ENCODE measurements around the gene RBBP7. TPM values are rescaled to one million over a fixed set of nuclear protein-coding genes. Genes with fewer than 3 reads are reported as not detected.

RBBP7 gene
- total and polyA plus RNA-seq, 2 of the 8 experiments (the other 6 are each of a cell fraction or from before 2014, with no cell fraction given) = 107 to 138 TPM

DNA sequence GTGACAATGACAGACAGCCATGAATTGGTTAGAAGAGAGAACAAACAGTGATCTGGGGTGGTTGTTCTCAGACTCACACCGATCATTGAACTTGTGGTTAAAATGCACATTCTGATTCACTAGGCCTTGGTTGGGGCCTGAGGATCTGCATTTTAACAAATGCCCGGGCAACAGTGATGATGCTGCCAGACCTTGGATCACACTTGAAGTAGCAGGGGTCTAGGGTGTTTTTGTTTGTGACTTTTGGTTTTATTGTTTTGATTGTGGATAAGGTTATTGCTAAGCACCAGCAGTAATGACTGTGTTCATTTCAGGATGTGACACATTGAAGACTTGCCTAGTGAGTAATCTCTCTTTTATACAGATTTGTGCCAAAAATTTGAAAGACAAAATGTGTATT, 47.4 kb downstream of the RBBP7 start (continued):
- TF ChIP-seq, protein P1, sequence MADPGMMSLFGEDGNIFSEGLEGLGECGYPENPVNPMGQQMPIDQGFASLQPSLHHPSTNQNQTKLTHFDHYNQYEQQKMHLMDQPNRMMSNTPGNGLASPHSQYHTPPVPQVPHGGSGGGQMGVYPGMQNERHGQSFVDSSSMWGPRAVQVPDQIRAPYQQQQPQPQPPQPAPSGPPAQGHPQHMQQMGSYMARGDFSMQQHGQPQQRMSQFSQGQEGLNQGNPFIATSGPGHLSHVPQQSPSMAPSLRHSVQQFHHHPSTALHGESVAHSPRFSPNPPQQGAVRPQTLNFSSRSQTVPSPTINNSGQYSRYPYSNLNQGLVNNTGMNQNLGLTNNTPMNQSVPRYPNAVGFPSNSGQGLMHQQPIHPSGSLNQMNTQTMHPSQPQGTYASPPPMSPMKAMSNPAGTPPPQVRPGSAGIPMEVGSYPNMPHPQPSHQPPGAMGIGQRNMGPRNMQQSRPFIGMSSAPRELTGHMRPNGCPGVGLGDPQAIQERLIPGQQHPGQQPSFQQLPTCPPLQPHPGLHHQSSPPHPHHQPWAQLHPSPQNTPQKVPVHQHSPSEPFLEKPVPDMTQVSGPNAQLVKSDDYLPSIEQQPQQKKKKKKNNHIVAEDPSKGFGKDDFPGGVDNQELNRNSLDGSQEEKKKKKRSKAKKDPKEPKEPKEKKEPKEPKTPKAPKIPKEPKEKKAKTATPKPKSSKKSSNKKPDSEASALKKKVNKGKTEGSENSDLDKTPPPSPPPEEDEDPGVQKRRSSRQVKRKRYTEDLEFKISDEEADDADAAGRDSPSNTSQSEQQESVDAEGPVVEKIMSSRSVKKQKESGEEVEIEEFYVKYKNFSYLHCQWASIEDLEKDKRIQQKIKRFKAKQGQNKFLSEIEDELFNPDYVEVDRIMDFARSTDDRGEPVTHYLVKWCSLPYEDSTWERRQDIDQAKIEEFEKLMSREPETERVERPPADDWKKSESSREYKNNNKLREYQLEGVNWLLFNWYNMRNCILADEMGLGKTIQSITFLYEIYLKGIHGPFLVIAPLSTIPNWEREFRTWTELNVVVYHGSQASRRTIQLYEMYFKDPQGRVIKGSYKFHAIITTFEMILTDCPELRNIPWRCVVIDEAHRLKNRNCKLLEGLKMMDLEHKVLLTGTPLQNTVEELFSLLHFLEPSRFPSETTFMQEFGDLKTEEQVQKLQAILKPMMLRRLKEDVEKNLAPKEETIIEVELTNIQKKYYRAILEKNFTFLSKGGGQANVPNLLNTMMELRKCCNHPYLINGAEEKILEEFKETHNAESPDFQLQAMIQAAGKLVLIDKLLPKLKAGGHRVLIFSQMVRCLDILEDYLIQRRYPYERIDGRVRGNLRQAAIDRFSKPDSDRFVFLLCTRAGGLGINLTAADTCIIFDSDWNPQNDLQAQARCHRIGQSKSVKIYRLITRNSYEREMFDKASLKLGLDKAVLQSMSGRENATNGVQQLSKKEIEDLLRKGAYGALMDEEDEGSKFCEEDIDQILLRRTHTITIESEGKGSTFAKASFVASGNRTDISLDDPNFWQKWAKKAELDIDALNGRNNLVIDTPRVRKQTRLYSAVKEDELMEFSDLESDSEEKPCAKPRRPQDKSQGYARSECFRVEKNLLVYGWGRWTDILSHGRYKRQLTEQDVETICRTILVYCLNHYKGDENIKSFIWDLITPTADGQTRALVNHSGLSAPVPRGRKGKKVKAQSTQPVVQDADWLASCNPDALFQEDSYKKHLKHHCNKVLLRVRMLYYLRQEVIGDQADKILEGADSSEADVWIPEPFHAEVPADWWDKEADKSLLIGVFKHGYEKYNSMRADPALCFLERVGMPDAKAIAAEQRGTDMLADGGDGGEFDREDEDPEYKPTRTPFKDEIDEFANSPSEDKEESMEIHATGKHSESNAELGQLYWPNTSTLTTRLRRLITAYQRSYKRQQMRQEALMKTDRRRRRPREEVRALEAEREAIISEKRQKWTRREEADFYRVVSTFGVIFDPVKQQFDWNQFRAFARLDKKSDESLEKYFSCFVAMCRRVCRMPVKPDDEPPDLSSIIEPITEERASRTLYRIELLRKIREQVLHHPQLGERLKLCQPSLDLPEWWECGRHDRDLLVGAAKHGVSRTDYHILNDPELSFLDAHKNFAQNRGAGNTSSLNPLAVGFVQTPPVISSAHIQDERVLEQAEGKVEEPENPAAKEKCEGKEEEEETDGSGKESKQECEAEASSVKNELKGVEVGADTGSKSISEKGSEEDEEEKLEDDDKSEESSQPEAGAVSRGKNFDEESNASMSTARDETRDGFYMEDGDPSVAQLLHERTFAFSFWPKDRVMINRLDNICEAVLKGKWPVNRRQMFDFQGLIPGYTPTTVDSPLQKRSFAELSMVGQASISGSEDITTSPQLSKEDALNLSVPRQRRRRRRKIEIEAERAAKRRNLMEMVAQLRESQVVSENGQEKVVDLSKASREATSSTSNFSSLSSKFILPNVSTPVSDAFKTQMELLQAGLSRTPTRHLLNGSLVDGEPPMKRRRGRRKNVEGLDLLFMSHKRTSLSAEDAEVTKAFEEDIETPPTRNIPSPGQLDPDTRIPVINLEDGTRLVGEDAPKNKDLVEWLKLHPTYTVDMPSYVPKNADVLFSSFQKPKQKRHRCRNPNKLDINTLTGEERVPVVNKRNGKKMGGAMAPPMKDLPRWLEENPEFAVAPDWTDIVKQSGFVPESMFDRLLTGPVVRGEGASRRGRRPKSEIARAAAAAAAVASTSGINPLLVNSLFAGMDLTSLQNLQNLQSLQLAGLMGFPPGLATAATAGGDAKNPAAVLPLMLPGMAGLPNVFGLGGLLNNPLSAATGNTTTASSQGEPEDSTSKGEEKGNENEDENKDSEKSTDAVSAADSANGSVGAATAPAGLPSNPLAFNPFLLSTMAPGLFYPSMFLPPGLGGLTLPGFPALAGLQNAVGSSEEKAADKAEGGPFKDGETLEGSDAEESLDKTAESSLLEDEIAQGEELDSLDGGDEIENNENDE (IDR thresholded peaks at IDR 0.05; ENCODE audit: insufficient replicate concordance, low read length) = no peak
- TF ChIP-seq HDAC2 (IDR thresholded peaks at IDR 0.05; ENCODE audit: borderline replicate concordance in 1 of 2, low read depth in 2 of 2, low read length in 2 of 2) (no peak), GTF2F1 (IDR thresholded peaks at IDR 0.05; ENCODE audit: borderline replicate concordance, low read depth, low read length) (no peak)

Data from H1 (cell line).